ENCODE measurements around the gene ANKRD22.

The ANKRD22 gene

DNA sequence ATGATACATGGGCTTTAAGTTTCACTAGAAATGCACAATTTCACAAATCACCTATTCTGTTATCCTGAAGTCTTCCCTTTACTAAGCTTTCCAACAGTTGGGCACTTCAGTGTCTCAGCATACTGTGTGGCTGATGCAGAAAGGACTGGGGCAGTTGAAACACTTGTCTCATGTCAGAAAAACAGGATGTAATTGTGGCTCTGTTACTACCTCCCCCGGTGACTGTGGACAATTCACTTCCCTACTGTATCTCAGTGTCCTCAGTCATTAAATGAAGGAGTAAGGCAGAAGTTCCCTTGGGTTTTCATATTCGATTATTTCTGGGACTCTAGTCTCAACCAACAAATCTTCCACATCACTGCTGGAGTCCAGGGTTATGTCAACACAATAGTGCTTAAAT is 17.9 kb downstream of the ANKRD22 start:
- no peak for DNase-seq

DNA sequence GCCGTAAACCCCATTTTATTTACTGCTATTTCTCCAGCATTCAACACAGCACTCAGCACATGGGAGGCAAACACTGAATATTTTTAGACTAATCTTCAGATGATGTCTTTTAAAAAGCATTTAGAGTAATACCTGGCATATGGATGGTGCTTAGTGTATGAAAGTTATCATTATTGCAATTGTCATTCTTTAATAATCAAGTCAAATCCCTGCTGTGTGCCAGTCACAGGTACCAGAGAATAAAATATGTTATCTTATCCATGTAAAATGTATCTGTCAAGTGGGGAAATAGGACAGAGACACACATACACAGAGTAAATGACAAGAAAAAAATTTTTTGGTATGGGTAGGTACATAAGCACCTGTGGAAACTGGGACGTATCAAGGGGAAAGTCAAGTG is 18.5 kb downstream of the ANKRD22 start:
- no peak for DNase-seq

DNA sequence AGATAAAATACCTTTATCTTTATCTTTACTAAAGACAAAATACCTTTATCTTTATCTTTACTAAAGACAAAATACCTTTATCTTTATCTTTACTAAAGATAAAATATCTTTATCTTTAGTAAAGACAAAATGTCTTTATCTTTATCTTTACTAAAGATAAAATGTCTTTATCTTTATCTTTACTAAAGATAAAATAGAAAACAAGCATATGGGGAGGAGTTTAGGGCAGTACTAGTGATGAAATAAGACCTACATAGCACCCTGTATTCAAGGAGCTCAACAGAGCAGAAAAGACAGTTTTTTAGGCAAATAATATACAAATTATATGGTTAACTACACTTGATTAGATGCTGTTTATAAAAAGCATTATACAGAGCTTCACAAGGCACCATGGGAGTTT is 19.3 kb downstream of the ANKRD22 start:
- DNase-seq, result no peak

GRCh38 chr10:88831709-88832108 is 19.9 kb downstream of the ANKRD22 start:
- no peak for DNase-seq

DNA sequence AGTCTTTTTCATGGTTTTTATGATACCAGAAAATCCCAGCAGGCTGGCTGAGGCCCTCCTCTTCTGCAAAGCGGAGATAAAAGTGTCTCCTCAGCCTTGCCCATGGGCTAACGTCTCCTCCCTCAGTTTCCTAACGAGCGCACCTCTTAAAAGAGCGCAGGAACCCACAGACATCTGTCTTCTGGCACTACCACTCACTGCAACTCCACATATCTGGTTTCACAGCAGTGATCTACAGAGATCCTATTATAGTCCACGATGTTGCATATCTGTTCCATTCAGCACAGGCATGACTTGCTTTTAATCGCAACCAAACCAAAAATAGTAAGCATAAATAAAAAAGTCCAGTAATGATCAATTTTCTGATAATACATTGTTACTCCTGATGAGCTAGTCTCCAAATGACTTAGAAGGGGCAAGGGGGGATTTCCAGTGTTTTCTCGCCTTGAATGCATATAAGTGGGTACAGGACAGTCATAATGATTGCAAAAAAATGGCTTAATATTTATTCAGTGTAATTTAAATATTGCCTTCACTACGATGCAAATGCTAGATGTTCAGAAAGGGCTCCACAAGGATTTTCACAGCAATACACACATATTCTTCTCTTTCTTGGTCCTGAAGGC is 20.9 kb downstream of the ANKRD22 start:
- DNase-seq, result no peak

- no peak for DNase-seq
Observed at GRCh38 chr10:88828310-88828709, 23.3 kb downstream of the ANKRD22 start.

DNA sequence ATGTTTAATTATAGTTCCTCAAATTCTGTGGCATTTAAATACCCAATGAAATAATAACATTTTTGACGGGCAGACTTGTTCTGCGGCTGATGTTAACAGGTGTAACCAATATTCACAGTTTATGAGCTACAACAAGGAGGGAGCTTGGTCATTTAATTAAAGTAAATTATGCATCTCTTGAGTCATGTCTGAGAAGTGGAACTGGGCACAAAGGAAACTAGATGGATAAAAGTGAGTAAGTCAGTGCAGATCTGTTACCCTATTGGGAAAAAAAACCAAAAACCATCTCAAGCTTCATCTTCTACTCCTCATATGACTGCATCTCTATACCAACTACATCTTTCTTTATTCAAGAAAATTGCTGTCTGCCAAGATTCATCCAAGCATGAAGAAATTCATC is 24.0 kb downstream of the ANKRD22 start:
- no peak for DNase-seq

GRCh38 chr10:88826388-88826787 is 25.3 kb downstream of the ANKRD22 start:
- no peak for DNase-seq

GRCh38 chr10:88820748-88821401 is 30.8 kb downstream of the ANKRD22 start:
- DNase-seq, result no peak

GRCh38 chr10:88819290-88819689 is 32.4 kb downstream of the ANKRD22 start:
- no peak for DNase-seq

- no peak for DNase-seq
Observed at GRCh38 chr10:88813200-88813599, 38.4 kb downstream of the ANKRD22 start.

GRCh38 chr10:88810196-88810961 is 41.3 kb downstream of the ANKRD22 start:
- DNase-seq, result peak; percentile 39

GRCh38 chr10:88809621-88810020 is 42.0 kb downstream of the ANKRD22 start:
- DNase-seq, result no peak

GRCh38 chr10:88805924-88806323 is 45.7 kb downstream of the ANKRD22 start:
- no peak for DNase-seq

GRCh38 chr10:88805361-88805760 is 46.3 kb downstream of the ANKRD22 start:
- DNase-seq, result no peak

DNA sequence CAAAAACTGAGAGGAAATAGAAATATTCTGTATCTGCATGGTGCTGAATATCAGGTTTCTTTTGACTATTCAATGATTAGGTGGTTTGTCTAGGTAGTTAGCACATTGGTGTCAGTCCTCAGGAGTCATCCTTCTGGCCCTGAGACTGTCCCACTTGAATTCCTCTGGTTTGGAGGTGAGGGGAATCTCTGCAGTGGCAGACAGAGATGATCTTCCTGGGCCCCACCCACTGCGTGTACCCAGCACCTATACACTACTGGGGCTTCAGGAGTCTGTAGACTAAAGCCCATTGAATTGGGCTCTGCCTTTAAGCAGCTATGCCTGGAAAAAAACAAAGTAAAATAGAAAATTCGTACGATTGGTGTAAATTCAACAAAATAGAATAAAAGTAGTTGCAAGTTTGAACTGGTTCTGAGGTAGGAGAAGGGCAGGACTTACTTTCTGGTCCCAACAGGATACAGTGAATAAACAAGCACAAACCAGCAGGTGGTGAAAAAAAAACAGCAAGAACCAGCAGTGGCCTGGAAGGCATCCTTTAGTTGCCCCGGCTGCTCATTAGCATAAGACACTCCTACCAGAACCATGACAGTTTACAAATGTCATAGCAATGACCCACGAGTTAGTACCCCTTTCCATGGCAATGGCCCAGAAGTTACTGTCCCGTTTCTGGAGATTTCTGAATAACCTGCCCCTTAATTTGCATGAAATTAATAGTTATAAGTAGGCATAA is 47.4 kb downstream of the ANKRD22 start:
- DNase-seq, result no peak

- DNase-seq, result no peak
Observed at GRCh38 chr10:88803641-88804040, 48.0 kb downstream of the ANKRD22 start.

DNA sequence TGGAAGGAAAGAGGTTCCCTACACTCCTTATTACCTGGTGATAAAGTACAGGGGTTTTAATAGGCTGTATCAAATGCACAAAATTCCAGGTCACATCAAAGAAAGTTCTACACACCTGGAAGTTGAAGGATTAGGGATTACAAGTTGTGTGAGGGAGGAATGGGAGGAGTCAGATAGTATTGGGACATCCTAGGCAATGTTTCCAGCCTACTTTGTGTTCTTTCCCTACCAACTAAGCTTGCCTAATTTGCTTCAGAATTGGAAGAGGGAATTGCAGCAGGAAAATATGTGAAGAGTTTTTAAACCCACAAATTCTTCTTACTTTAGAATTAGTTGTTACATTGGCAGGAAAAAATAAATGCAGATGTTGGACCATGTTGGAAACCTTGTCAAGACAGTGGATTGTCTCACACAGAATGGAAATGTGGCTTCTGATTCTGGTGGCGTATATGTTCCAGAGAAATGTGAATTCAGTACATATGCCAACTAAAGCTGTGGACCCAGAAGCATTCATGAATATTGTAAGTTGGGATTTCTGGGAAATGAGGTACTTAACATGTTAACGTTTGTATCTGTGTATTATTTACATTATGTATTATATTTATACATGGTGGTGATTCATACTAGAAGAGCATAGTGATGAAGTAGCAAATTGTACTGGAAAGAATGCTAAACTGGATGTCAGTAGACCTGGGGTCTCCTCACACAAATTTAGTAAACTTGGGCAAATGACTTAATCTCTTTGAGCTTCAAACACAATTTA is 48.9 kb downstream of the ANKRD22 start, which contains the start of gene LIPM:
LIPM (plus strand) TSS at position 208 of the 763 bp plus-strand sequence; CDS start at position 375, 167 bp downstream.
- no peak for DNase-seq

- DNase-seq, result no peak
Observed at GRCh38 chr10:88800152-88801125, 51.2 kb downstream of the ANKRD22 start.

- DNase-seq, result no peak
Observed at GRCh38 chr10:88794731-88795130, 56.9 kb downstream of the ANKRD22 start.

DNA sequence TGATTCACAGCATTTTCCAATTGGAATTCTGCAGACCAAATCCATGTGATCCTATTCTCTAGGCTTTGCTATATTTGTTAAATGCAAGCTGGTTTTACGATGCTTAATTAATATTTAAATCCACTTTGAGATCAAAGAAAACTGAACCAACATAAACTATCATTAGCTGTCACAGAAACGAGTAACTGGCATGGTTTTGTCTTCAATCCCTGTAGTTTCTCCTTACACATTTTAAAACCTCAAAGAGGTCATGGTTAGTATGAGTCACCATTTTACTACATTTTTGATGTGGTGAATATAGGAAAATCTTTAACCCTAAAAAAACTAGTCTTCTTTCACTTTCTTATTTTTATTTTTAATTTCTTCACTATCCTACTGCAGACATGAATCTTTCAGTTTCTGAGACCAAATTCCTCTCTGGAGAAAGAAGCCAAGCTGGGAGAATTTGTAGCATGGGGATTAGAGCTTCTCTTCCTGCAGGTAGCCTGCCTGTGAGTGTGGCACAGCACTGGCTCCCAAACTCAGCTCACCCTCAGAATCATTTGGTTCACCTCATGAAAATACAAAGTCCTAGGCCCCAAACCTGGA is 57.8 kb downstream of the ANKRD22 start:
- DNase-seq, result no peak
